NB4 (cell line): ENCODE data around the gene MTURN.

Experiments used
- MYC ChIP-seq: IDR thresholded peaks from 2 replicates; pipeline ENCODE4 v1.6.1; 2011; ENCODE audit warnings: low read depth, low read length
- POLR2A ChIP-seq: IDR thresholded peaks from 2 replicates; pipeline ENCODE4 v1.6.1; 2011; ENCODE audit warnings: mild to moderate bottlenecking; ENCODE audit not compliant: insufficient read length; ENCODE audit errors: extremely low read depth
- TF ChIP-seq, protein P1 (sequence below): IDR thresholded peaks from one replicate; pipeline ENCODE4 v1.5.1; 2012; ENCODE audit warnings: low read depth, low read length

DNA sequence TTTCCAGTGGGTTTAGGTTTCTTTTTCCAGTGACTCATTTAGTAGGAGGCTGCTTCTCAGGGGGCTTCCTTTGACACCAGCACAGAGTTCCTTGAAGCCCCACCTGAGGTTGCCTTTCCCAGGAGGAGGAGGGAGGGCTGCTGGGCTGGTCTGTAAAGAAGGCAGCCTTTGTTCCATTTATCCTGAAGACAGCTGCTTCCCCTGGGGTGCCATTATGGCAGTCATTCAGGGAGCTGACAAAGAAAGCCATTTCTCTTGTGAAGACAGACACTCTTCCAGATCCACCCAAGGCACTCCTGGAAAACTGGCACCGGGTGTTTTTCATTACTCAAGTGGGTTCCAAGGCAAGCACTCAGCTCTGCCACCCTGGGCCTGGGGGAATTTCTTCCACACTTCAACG, 54.0 kb downstream of the MTURN start:
- TF ChIP-seq, protein P1, sequence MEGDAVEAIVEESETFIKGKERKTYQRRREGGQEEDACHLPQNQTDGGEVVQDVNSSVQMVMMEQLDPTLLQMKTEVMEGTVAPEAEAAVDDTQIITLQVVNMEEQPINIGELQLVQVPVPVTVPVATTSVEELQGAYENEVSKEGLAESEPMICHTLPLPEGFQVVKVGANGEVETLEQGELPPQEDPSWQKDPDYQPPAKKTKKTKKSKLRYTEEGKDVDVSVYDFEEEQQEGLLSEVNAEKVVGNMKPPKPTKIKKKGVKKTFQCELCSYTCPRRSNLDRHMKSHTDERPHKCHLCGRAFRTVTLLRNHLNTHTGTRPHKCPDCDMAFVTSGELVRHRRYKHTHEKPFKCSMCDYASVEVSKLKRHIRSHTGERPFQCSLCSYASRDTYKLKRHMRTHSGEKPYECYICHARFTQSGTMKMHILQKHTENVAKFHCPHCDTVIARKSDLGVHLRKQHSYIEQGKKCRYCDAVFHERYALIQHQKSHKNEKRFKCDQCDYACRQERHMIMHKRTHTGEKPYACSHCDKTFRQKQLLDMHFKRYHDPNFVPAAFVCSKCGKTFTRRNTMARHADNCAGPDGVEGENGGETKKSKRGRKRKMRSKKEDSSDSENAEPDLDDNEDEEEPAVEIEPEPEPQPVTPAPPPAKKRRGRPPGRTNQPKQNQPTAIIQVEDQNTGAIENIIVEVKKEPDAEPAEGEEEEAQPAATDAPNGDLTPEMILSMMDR: no peak
- TF ChIP-seq MYC: no peak
- no peak for TF ChIP-seq POLR2A
